ENCODE measurements around the gene ZNF112.
"Not testable (repeated sequence)": the region's sequence is repeated elsewhere in the genome, so short reads cannot be mapped to it uniquely, and the experiment has no call there.

DNA sequence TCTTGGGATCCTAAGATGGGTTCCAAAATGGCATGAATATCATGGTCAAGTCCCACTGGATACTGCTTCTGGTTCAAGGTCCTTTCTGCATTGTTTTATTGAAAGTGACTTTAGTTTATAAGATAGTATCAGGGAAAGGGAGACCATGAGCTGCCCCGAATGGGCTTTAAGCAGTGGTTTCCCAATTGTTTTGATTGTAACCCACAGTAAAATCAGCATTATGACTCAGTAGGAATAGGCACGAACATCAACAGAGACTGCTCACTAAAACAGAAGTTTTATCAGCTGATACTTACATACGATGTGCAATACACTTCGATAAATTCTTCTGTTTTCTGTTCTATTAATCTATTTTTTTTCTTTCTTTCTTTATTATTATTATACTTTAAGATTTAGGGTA, 32.8 kb upstream of the ZNF112 start:
- not testable (repeated sequence) for TF ChIP-seq POLR2A, CTCF (IDR thresholded peaks at IDR 0.05)
